HepG2 (cell line): ENCODE data around the gene HDHD3. TPM values are rescaled to one million over a fixed set of nuclear protein-coding genes. Genes with fewer than 3 reads are reported as not detected.

Experiments
- TCF12 ChIP-seq, 2 experiments: fragments of 450-650 bp in 1 of 2; sonication (generic) in 1 of 2; formaldehyde crosslinking in 1 of 2; IDR thresholded peaks; 2 replicates each; pipeline versions ENCODE4 v1.6.1 to v1.8.0; 2017 to 2022; ENCODE audit warnings: antibody characterized with exemption in 1 of 2, mild to moderate bottlenecking in 1 of 2, missing genetic modification reagents in 1 of 2, moderate library complexity in 1 of 2
- ZNF318 ChIP-seq: sonication (generic); formaldehyde crosslinking; IDR thresholded peaks from 2 replicates; pipeline ENCODE4 v1.4.0; 2020; ENCODE audit warnings: mild to moderate bottlenecking, missing genetic modification reagents
- ZNF407 ChIP-seq: sonication (generic); formaldehyde crosslinking; IDR thresholded peaks from one replicate; pipeline ENCODE4 v1.5.1; 2020; ENCODE audit warnings: mild to moderate bottlenecking, missing genetic modification reagents; ENCODE audit errors: not compliant biosample characterization
- ZNF556 ChIP-seq: sonication (generic); formaldehyde crosslinking; IDR thresholded peaks from 2 replicates; pipeline ENCODE4 v1.4.0; 2020; ENCODE audit warnings: mild to moderate bottlenecking, missing genetic modification reagents, borderline replicate concordance
- polyA plus RNA-seq, 8 experiments: library from polyadenylated mRNA; depleted of rRNA in 3 of 8; stranded (reverse) in 7 of 8; unstranded in 1 of 8; fragments of >200 nt; fragmentation: Illumina TruSeq in 4 of 8; extraction: Trizol in 4 of 8; gene quantifications; 2 replicates each; pipeline versions ENCODE4 v1.2.1 to v1.2.3, GENCODE V29; 2011 to 2016; ENCODE audit warnings: low read depth in 4 of 8, missing spikeins in 1 of 8, mixed read lengths in 1 of 8; ENCODE audit not compliant: insufficient read depth in 1 of 8
- total RNA-seq, 5 experiments: library from RNA; depleted of rRNA; stranded (reverse); fragments of >200 nt; fragmentation: Illumina TruSeq; extraction: Trizol; gene quantifications; 2 replicates each; pipeline ENCODE4 v1.2.3, GENCODE V29; 2016; ENCODE audit warnings: low read depth in 1 of 5
- TF ChIP-seq, protein P1 (sequence below): sonication (generic); formaldehyde crosslinking; IDR thresholded peaks from 2 replicates; pipeline ENCODE4 v1.8.0; 2022; ENCODE audit warnings: missing genetic modification reagents, mild to moderate bottlenecking, moderate library complexity, borderline replicate concordance
- TF ChIP-seq, protein P2 (sequence below): sonication (generic); formaldehyde crosslinking; IDR thresholded peaks from 2 replicates; pipeline ENCODE4 v1.4.0; 2020; ENCODE audit warnings: missing genetic modification reagents, borderline replicate concordance

The HDHD3 gene
- total and polyA plus RNA-seq, 2 of the 13 experiments (the other 11 are each of a cell fraction or from before 2014, with no cell fraction given), result 23.1 to 38.5 TPM

- 0 out of 2 replicates have a peak, but pooled peaks have one; percentile 46 for TF ChIP-seq ZNF318 (CRISPR knock-in tag)
- no peak for TF ChIP-seq TCF12 (IDR thresholded peaks at IDR 0.05)
- no peak for TF ChIP-seq TCF12 (CRISPR knock-in tag; IDR thresholded peaks at IDR 0.05)
- TF ChIP-seq, protein P1, sequence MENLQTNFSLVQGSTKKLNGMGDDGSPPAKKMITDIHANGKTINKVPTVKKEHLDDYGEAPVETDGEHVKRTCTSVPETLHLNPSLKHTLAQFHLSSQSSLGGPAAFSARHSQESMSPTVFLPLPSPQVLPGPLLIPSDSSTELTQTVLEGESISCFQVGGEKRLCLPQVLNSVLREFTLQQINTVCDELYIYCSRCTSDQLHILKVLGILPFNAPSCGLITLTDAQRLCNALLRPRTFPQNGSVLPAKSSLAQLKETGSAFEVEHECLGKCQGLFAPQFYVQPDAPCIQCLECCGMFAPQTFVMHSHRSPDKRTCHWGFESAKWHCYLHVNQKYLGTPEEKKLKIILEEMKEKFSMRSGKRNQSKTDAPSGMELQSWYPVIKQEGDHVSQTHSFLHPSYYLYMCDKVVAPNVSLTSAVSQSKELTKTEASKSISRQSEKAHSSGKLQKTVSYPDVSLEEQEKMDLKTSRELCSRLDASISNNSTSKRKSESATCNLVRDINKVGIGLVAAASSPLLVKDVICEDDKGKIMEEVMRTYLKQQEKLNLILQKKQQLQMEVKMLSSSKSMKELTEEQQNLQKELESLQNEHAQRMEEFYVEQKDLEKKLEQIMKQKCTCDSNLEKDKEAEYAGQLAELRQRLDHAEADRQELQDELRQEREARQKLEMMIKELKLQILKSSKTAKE (CRISPR knock-in tag), result 0 out of 2 replicates have a peak, but pooled peaks have one; percentile 55
- peak; percentile 92 for TF ChIP-seq ZNF556
- TF ChIP-seq, protein P2, sequence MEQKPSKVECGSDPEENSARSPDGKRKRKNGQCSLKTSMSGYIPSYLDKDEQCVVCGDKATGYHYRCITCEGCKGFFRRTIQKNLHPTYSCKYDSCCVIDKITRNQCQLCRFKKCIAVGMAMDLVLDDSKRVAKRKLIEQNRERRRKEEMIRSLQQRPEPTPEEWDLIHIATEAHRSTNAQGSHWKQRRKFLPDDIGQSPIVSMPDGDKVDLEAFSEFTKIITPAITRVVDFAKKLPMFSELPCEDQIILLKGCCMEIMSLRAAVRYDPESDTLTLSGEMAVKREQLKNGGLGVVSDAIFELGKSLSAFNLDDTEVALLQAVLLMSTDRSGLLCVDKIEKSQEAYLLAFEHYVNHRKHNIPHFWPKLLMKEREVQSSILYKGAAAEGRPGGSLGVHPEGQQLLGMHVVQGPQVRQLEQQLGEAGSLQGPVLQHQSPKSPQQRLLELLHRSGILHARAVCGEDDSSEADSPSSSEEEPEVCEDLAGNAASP (CRISPR knock-in tag), result peak; percentile 70; the same call in 1 of the 2 replicates
- peak; percentile 63 for TF ChIP-seq ZNF407
Measured at GRCh38 chr9:113340011-113340699, 36.6 kb downstream of the HDHD3 start, which contains the start of gene WDR31 (continued).
